ENCODE measurements around the gene UPF3A. TPM values are rescaled to one million over a fixed set of nuclear protein-coding genes. Genes with fewer than 3 reads are reported as not detected.
"Not testable (repeated sequence)": the region's sequence is repeated elsewhere in the genome, so short reads cannot be mapped to it uniquely, and the experiment has no call there.

Gene UPF3A
- polyA plus RNA-seq, 2 of the 4 experiments (the other 2 are of a cell fraction) = 51.0 to 62.6 TPM

DNA sequence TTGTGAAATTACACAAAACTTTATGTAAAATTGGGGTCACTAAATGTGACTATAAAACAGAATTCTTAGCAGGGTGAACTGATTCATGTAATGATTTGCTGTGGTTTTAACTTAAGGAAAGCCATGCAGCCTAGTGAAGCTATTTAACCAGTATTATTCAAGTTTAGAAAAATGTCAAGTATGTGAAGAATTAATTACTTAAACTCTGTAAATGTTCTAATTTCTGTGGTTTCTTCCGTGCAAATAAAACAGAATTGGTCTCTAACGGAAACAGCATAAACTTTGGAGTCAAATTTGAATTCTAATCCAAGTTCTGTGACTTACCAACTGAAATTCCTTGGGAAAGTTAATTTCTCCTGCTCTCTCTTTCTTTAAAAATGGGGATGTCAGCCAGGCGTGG lies 33.4 kb upstream of the UPF3A start:
- no peak overlapping the region for H3K4me2 ChIP-seq
- no peak for TF ChIP-seq ESRRA (IDR thresholded peaks at IDR 0.05; ENCODE audit: borderline replicate concordance, low read length)
- TF ChIP-seq RAD21 (conservative IDR thresholded peaks at IDR 0.05 in 1 of 2, IDR thresholded peaks at IDR 0.05 in 1 of 2) = no peak
- TF ChIP-seq HDAC2 (IDR thresholded peaks at IDR 0.05) = no peak
- no peak for TF ChIP-seq HOXB5 (CRISPR knock-in tag; IDR thresholded peaks at IDR 0.05)
- no peak for TF ChIP-seq PHF8 (IDR thresholded peaks at IDR 0.05; ENCODE audit: borderline replicate concordance, low read depth)
- no peak for TF ChIP-seq HOXA7 (CRISPR knock-in tag; IDR thresholded peaks at IDR 0.05)
- no peak overlapping the region for H3K27ac ChIP-seq
- DNase-seq (ENCODE audit: low read depth in 1 of 2, low spot score in 1 of 2) (no peak), FAIRE-seq (no peak), ATAC-seq (no peak)
- H3K9me3 ChIP-seq = no peaks in the 10 kb centered on the region
- ChIA-PET CTCF (interaction anchor here (2.6 kb wide), 1 partner anchor 11 kb away, joined by 7 read pairs; no protein-coding TSS in a partner anchor), POLR2A (no interaction called here)
- H3K4me1 ChIP-seq = no peaks in the 10 kb centered on the region
- 81% methylated on average over 3 of the region's 3 CpGs for WGBS (ENCODE audit: missing lambda C conversion rate)
- no peak overlapping the region for H3K4me3 ChIP-seq

DNA sequence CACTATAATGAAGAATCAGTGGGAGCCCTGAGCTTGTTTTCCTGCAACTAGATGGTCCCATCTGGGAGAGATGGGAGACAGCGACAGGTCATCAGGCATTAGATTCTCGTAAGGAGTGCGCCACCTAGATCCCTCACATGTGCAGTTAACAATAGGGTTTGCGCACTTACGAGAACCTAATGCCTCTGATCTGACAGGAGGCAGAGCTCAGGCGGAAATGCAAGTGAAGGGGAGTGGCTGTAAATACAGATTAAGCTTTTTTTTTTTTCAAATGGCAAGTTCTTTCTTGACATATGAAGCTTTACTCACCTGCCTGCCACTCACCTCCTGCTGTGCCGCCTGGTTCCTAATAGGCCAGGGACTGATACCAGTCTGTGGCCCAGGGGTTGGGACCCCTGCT lies 32.3 kb upstream of the UPF3A start:
- WGBS (ENCODE audit: missing lambda C conversion rate) = 91% methylated on average over 7 of the region's 7 CpGs
- no peak overlapping the region for H3K4me2 ChIP-seq
- DNase-seq (ENCODE audit: low read depth in 1 of 2, low spot score in 1 of 2) = no peak
- POLR2A ChIA-PET = no interaction called here
- H3K9me3 ChIP-seq = no peaks in the 10 kb centered on the region
- no peak overlapping the region for H3K27ac ChIP-seq
- FAIRE-seq = no peak
- no peak overlapping the region for H3K4me3 ChIP-seq
- CTCF ChIA-PET = interaction anchor here (1.2 to 2.6 kb wide), 2 partner anchors 9 to 12 kb away, joined by 3 to 7 read pairs; no protein-coding TSS in a partner anchor
- H3K4me1 ChIP-seq = no peaks in the 10 kb centered on the region
- no peak for ATAC-seq
- TF ChIP-seq ESRRA (IDR thresholded peaks at IDR 0.05; ENCODE audit: borderline replicate concordance, low read length) = no peak
- no peak for TF ChIP-seq HEYL (CRISPR knock-in tag; IDR thresholded peaks at IDR 0.05)
- TF ChIP-seq RFX5 (IDR thresholded peaks at IDR 0.05) = no peak
- TF ChIP-seq RAD21 (conservative IDR thresholded peaks at IDR 0.05 in 1 of 2, IDR thresholded peaks at IDR 0.05 in 1 of 2) = no peak
- TF ChIP-seq HES2 (IDR thresholded peaks at IDR 0.05) = no peak
- TF ChIP-seq CEBPB (IDR thresholded peaks at IDR 0.05) = no peak
- TF ChIP-seq ZSCAN20 (CRISPR knock-in tag; IDR thresholded peaks at IDR 0.05) = no peak
- no peak for TF ChIP-seq CBX8 (IDR thresholded peaks at IDR 0.05)

DNA sequence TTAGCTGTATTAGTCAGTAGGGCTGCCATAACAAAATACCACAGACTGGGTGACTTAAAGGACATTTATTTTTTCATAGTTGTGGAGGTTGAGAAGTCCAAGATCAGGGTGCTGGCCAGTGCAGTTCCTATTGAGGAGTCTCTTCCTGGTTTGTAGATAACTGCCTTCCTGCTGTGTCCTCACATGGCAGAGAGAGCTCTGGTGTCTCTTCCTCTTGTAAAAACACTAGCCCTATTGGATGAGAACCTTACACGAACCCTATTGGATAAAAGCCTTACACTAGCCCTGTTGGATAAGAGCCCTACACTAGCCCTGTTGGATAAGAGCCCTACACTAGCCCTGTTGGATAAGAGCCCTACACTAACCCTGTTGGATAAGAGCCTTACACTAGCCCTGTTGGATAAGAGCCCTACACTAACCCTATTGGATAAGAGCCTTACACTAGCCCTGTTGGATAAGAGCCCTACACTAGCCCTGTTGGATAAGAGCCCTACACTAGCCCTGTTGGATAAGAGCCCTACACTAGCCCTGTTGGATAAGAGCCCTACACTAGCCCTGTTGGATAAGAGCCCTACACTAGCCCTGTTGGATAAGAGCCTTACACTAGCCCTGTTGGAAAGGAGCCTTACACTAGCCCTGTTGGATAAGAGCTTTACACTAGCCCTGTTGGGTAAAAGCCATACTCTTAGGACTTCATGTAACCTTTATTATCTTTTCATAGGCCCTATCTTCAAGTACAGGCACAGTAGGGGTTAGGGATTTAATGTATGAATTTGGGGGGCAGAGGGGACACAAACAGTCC lies 29.6 kb upstream of the UPF3A start:
- not testable (repeated sequence) for H3K4me1 ChIP-seq; H3K27ac ChIP-seq; ATAC-seq; FAIRE-seq; H3K4me2 ChIP-seq; DNase-seq (ENCODE audit: low read depth in 1 of 2, low spot score in 1 of 2); H3K9me3 ChIP-seq; H3K4me3 ChIP-seq
- ChIA-PET CTCF (interaction anchor here (0.5 kb wide), 1 partner anchor 14 kb away, joined by 3 read pairs; no protein-coding TSS in a partner anchor), POLR2A (interaction anchor here (0.5 kb wide), 1 partner anchor 38 kb away, joined by 3 read pairs; no protein-coding TSS in a partner anchor)
- WGBS (ENCODE audit: missing lambda C conversion rate) = 86% methylated on average over 1 of the region's 1 CpG

- FAIRE-seq = no peak
- TF ChIP-seq CBX8 (IDR thresholded peaks at IDR 0.05) = no peak
- no peak for TF ChIP-seq E2F6 (IDR thresholded peaks at IDR 0.05; ENCODE audit: borderline replicate concordance, low read depth)
- H3K27ac ChIP-seq = no peak overlapping the region
- CTCF ChIA-PET = interaction anchor here (0.7 kb wide), 1 partner anchor 13 kb away, joined by 3 read pairs; no protein-coding TSS in a partner anchor
- no peaks in the 10 kb centered on the region for H3K4me1 ChIP-seq
- POLR2A ChIA-PET = no interaction called here
- H3K9me3 ChIP-seq = no peaks in the 10 kb centered on the region
- no peak overlapping the region for H3K4me3 ChIP-seq
- 85% methylated on average over 1 of the region's 1 CpG for WGBS (ENCODE audit: missing lambda C conversion rate)
- no peak for DNase-seq (ENCODE audit: low read depth in 1 of 2, low spot score in 1 of 2)
- no peak overlapping the region for H3K4me2 ChIP-seq
- ATAC-seq = no peak
Measured at GRCh38 chr13:114256547-114256946, 24.9 kb upstream of the UPF3A start.

DNA sequence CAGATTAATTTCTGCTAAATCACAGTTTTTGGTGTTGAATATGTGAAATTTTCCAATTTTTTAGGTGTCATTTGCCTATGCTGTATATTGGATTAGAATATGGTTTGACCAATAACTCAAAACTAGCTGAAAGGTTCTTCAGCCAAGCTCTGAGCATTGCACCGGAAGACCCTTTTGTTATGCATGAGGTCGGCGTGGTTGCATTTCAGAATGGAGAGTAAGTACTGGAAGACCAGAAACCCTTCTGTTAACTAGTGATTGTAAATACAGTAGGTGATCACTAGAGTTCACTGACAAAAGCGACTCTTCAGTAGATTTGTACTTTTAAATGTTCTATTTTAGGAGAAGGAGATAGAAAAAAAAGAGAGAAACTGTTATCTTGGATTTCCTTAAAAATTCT lies 24.4 kb upstream of the UPF3A start:
- ChIA-PET CTCF (interaction anchor here (0.7 kb wide), 1 partner anchor 13 kb away, joined by 3 read pairs; no protein-coding TSS in a partner anchor), POLR2A (no interaction called here)
- DNase-seq (ENCODE audit: low read depth in 1 of 2, low spot score in 1 of 2) (no peak), ATAC-seq (no peak), FAIRE-seq (no peak)
- Histone ChIP-seq H3K4me3 (no peak overlapping the region), H3K4me1 (no peaks in the 10 kb centered on the region), H3K9me3 (no peaks in the 10 kb centered on the region), H3K4me2 (no peak overlapping the region), H3K27ac (no peak overlapping the region)
- 96% methylated on average over 4 of the region's 4 CpGs for WGBS (ENCODE audit: missing lambda C conversion rate)
- no peak for TF ChIP-seq SMC3 (IDR thresholded peaks at IDR 0.05)
- TF ChIP-seq NPAS2 (CRISPR knock-in tag; IDR thresholded peaks at IDR 0.05; ENCODE audit: borderline replicate concordance) = no peak
- no peak for TF ChIP-seq NFE2L2 (conservative IDR thresholded peaks at IDR 0.05; ENCODE audit: low read length)
- no peak for TF ChIP-seq MAFK (IDR thresholded peaks at IDR 0.05; ENCODE audit: partially characterized antibody)
- TF ChIP-seq, protein P1, sequence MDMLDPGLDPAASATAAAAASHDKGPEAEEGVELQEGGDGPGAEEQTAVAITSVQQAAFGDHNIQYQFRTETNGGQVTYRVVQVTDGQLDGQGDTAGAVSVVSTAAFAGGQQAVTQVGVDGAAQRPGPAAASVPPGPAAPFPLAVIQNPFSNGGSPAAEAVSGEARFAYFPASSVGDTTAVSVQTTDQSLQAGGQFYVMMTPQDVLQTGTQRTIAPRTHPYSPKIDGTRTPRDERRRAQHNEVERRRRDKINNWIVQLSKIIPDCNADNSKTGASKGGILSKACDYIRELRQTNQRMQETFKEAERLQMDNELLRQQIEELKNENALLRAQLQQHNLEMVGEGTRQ (IDR thresholded peaks at IDR 0.05) = no peak
- no peak for TF ChIP-seq EHF (CRISPR knock-in tag; IDR thresholded peaks at IDR 0.05)
- no peak for TF ChIP-seq NR3C1 (IDR thresholded peaks at IDR 0.05)

All from A549 (cell line).